Parathyroid adenoma (tissue), 2 donors: ENCODE data around the gene MPPED1.

ENCODE experiments used
- H2AFZ ChIP-seq: fragments of 300-600 bp; sonication (generic); one replicate; pipeline ENCODE4 v1.7.0; 2017; ENCODE audit warnings: antibody characterized with exemption, mild to moderate bottlenecking
- H3K27ac ChIP-seq: fragments of 300-600 bp; sonication (generic); one replicate; pipeline ENCODE4 v1.7.0; 2017
- H3K27me3 ChIP-seq: fragments of 300-600 bp; sonication (generic); one replicate; pipeline ENCODE4 v1.7.0; 2017; ENCODE audit warnings: low read length; ENCODE audit not compliant: control insufficient read depth, insufficient read depth
- H3K36me3 ChIP-seq: fragments of 300-600 bp; sonication (generic); one replicate; pipeline ENCODE4 v1.7.0; 2017; ENCODE audit warnings: low read length; ENCODE audit not compliant: control insufficient read depth, insufficient read depth
- H3K4me1 ChIP-seq: fragments of 300-600 bp; sonication (generic); one replicate; pipeline ENCODE4 v1.7.0; 2017; ENCODE audit warnings: control low read depth
- H3K4me2 ChIP-seq: fragments of 300-600 bp; sonication (generic); one replicate; pipeline ENCODE4 v1.7.0; 2017; ENCODE audit warnings: low read length
- H3K4me3 ChIP-seq: fragments of 300-600 bp; sonication (generic); one replicate; pipeline ENCODE4 v1.7.0; 2017; ENCODE audit warnings: low read depth, low read length
- H3K79me2 ChIP-seq: fragments of 300-600 bp; sonication (generic); one replicate; pipeline ENCODE4 v1.7.0; 2017; ENCODE audit warnings: control low read depth
- H3K9ac ChIP-seq: fragments of 300-600 bp; sonication (generic); one replicate; pipeline ENCODE4 v1.7.0; 2017; ENCODE audit warnings: mild to moderate bottlenecking
- H3K9me3 ChIP-seq: fragments of 300-600 bp; sonication (generic); one replicate; pipeline ENCODE4 v1.7.0; 2017; ENCODE audit warnings: low read length; ENCODE audit not compliant: control insufficient read depth
- CTCF ChIP-seq: fragments of 300-600 bp; sonication (generic); IDR thresholded peaks from one replicate; pipeline ENCODE4 v1.7.0; 2017; ENCODE audit warnings: antibody characterized with exemption, mild to moderate bottlenecking
- donor health status: primary hyperparathyroidism.

MPPED1 gene

GRCh38 chr22:43533656-43534428 is 122.0 kb downstream of the MPPED1 start:
- Histone ChIP-seq H3K36me3 (no peaks in the 10 kb centered on the region), H3K27me3 (no peaks in the 10 kb centered on the region), H3K4me1 (no peaks in the 10 kb centered on the region), H2AFZ (no peak overlapping the region), H3K9ac (no peak overlapping the region), H3K4me3 (no peak overlapping the region), H3K9me3 (no peaks in the 10 kb centered on the region), H3K27ac (no peak overlapping the region), H3K79me2 (no peaks in the 10 kb centered on the region), H3K4me2 (no peak overlapping the region)
- no peak for TF ChIP-seq CTCF

- no peak overlapping the region for H3K4me3 ChIP-seq
- no peaks in the 10 kb centered on the region for H3K9me3 ChIP-seq
- no peak for TF ChIP-seq CTCF
- no peak overlapping the region for H3K27ac ChIP-seq
- no peak overlapping the region for H2AFZ ChIP-seq
- no peaks in the 10 kb centered on the region for H3K27me3 ChIP-seq
- no peaks in the 10 kb centered on the region for H3K79me2 ChIP-seq
- H3K9ac ChIP-seq = no peak overlapping the region
- H3K36me3 ChIP-seq = no peaks in the 10 kb centered on the region
- no peak overlapping the region for H3K4me2 ChIP-seq
- no peaks in the 10 kb centered on the region for H3K4me1 ChIP-seq
Measured at GRCh38 chr22:43534916-43535315, 123.1 kb downstream of the MPPED1 start.

GRCh38 chr22:43535336-43535735 is 123.5 kb downstream of the MPPED1 start:
- H3K4me2 ChIP-seq = no peak overlapping the region
- H3K27ac ChIP-seq = no peak overlapping the region

GRCh38 chr22:43535741-43536140 is 123.9 kb downstream of the MPPED1 start:
- Histone ChIP-seq H3K27ac (no peak overlapping the region), H3K4me2 (no peak overlapping the region), H3K4me3 (no peak overlapping the region), H3K9me3 (no peaks in the 10 kb centered on the region), H2AFZ (no peak overlapping the region), H3K79me2 (no peaks in the 10 kb centered on the region), H3K4me1 (no peaks in the 10 kb centered on the region), H3K9ac (no peak overlapping the region), H3K36me3 (no peaks in the 10 kb centered on the region), H3K27me3 (no peaks in the 10 kb centered on the region)
- no peak for TF ChIP-seq CTCF

More at GRCh38 chr22:43535336-43535735, 123.5 kb downstream of the MPPED1 start:
- Histone ChIP-seq H3K27me3 (no peaks in the 10 kb centered on the region), H3K4me3 (no peak overlapping the region), H3K9me3 (no peaks in the 10 kb centered on the region), H3K4me1 (no peaks in the 10 kb centered on the region), H2AFZ (no peak overlapping the region), H3K79me2 (no peaks in the 10 kb centered on the region), H3K9ac (no peak overlapping the region), H3K36me3 (no peaks in the 10 kb centered on the region)
- no peak for TF ChIP-seq CTCF

DNA sequence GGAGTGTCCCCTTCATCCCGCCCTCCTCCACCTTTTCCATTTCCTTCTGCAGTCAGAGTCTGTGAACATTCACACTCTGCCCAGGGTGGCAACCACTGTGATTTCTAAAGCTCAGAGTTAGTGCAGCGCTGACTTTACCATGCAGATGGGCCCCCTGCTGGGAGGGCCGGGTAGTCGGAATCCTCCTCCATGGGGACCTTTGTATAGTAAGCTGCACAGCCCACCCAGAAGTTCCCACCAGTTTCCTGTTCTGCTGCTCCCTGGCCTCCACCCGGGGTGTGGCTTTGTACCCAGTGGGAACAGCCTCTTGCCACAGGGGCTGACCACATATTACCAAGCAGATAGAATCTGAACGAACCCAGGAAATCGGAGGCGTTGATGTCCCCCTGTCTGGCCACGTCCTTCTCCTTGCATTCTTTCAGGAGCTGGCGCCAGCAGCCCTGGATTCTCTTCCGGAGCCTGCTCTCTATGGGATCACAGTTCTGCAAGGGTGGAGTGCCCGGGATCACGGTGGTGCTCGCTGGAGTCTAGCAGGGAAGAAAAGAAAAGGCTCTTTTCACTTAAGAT is 125.3 kb downstream of the MPPED1 start:
- Histone ChIP-seq H3K79me2 (no peaks in the 10 kb centered on the region), H3K9me3 (no peaks in the 10 kb centered on the region), H3K27me3 (no peaks in the 10 kb centered on the region), H3K4me1 (no peaks in the 10 kb centered on the region), H2AFZ (no peak overlapping the region), H3K36me3 (no peaks in the 10 kb centered on the region), H3K27ac (no peak overlapping the region), H3K9ac (no peak overlapping the region), H3K4me3 (no peak overlapping the region), H3K4me2 (no peak overlapping the region)
- no peak for TF ChIP-seq CTCF
